Endothelial cell of umbilical vein (primary cell): ENCODE measurements around the gene AKAP11. TPM values are rescaled to one million over a fixed set of nuclear protein-coding genes. Genes with fewer than 3 reads are reported as not detected.

Experiments
- BruUV-seq: library from RNA; stranded (reverse); fragments of 400-500 nt; replicated peaks from 2 replicates; lab custom pipeline; 2021; lab: Mats Ljungman, UMichigan
- CTCF ChIA-PET: fragments of 300-600, 350-600 bp; sonication (Branson Sonifier 250); formaldehyde crosslinking; loops from one replicate; lab custom pipeline; 2021; ENCODE audit warnings: antibody characterized with exemption, inconsistent platforms; lab: Charles Lee
- POLR2A ChIA-PET: fragments of 300-600, 350-600 bp; sonication (Branson Sonifier 250); formaldehyde crosslinking; loops from one replicate; lab custom pipeline; 2021; ENCODE audit warnings: antibody characterized with exemption, inconsistent platforms; lab: Charles Lee
- DNase-seq: peaks from one replicate; pipeline ENCODE4 v3.0.0-alpha.2; 2011; ENCODE audit warnings: low read depth, low spot score
- FAIRE-seq: peaks from 2 replicates; lab custom pipeline; 2011; peaks lifted over from hg19 to GRCh38; lab: Jason Lieb, UNC
- H2AFZ ChIP-seq: 2 replicates; pipeline ENCODE4 v1.6.0; 2012; ENCODE audit warnings: low read depth, low read length, control low read depth, inconsistent platforms
- H3K27ac ChIP-seq: 2 replicates; pipeline ENCODE4 v1.5.1; 2011; ENCODE audit warnings: low read depth, mild to moderate bottlenecking, control low read depth, low read length, moderate library complexity; ENCODE audit not compliant: insufficient read depth
- H3K27me3 ChIP-seq, 2 experiments: 2 replicates each; pipeline versions ENCODE4 v1.6.0 to v1.6.1; 2011; ENCODE audit warnings: low read length in 2 of 2, mixed read lengths in 1 of 2; ENCODE audit not compliant: control insufficient read depth in 2 of 2, insufficient read depth in 2 of 2
- H3K36me3 ChIP-seq, 2 experiments: 2 replicates in 1 of 2; 3 replicates in 1 of 2; pipeline ENCODE4 v1.5.1; 2011; ENCODE audit warnings: low read length in 2 of 2, mild to moderate bottlenecking in 1 of 2, moderate library complexity in 1 of 2; ENCODE audit not compliant: control insufficient read depth in 2 of 2, insufficient read depth in 2 of 2; ENCODE audit errors: extremely low read depth in 1 of 2
- H3K4me1 ChIP-seq: 3 replicates; pipeline ENCODE4 v1.5.1; 2011; ENCODE audit warnings: mild to moderate bottlenecking, low read length; ENCODE audit not compliant: control insufficient read depth, insufficient read depth; ENCODE audit errors: extremely low read depth
- H3K4me2 ChIP-seq: 2 replicates; pipeline ENCODE4 v1.6.1; 2011; ENCODE audit warnings: low read length, control low read depth, mixed read lengths; ENCODE audit not compliant: insufficient read depth
- H3K4me3 ChIP-seq, 3 experiments: fragments of 200-600 bp in 1 of 3; sonication (generic), shearing (Covaris generic) in 1 of 3; replicated peaks in 1 of 3; 2 replicates each; pipeline ENCODE4 v1.5.1; 2011 to 2016; ENCODE audit warnings: control low read depth in 3 of 3, low read length in 3 of 3, mild to moderate bottlenecking in 2 of 3, inconsistent platforms in 1 of 3, low read depth in 1 of 3, moderate library complexity in 1 of 3; ENCODE audit not compliant: insufficient read depth in 1 of 3
- H3K79me2 ChIP-seq: 2 replicates; pipeline ENCODE4 v1.6.0; 2012; ENCODE audit warnings: low read length, inconsistent platforms; ENCODE audit not compliant: control insufficient read depth, insufficient read depth
- H3K9ac ChIP-seq: replicated peaks from 2 replicates; pipeline ENCODE3; 2011; ENCODE audit warnings: low read length, control low read depth; ENCODE audit not compliant: insufficient read depth; ENCODE audit errors: extremely low read depth
- H3K9me1 ChIP-seq: replicated peaks from 3 replicates; pipeline ENCODE4 v1.6.0; 2011; ENCODE audit warnings: mild to moderate bottlenecking, low read length; ENCODE audit not compliant: control insufficient read depth, insufficient read depth; ENCODE audit errors: extremely low read depth
- H3K9me3 ChIP-seq: replicated peaks from 2 replicates; pipeline ENCODE4 v1.5.1; 2012; ENCODE audit warnings: low read length, inconsistent platforms; ENCODE audit not compliant: control insufficient read depth, insufficient read depth
- H4K20me1 ChIP-seq: replicated peaks from 2 replicates; pipeline ENCODE3; 2011; ENCODE audit warnings: mild to moderate bottlenecking, low read length; ENCODE audit not compliant: control insufficient read depth, insufficient read depth; ENCODE audit errors: extremely low read depth
- EZH2 ChIP-seq: IDR thresholded peaks from 2 replicates; pipeline ENCODE4 v1.6.1; 2012; ENCODE audit warnings: borderline replicate concordance, low read depth, mild to moderate bottlenecking, moderate library complexity, low read length, inconsistent platforms; ENCODE audit not compliant: severe bottlenecking
- FOS ChIP-seq: IDR thresholded peaks from 2 replicates; pipeline ENCODE4 v1.6.1; 2011; ENCODE audit warnings: mild to moderate bottlenecking, low read length, moderate library complexity, borderline replicate concordance; ENCODE audit not compliant: insufficient read depth
- GATA2 ChIP-seq: IDR thresholded peaks from 2 replicates; pipeline ENCODE4 v1.7.0; 2011; ENCODE audit warnings: low read depth, mild to moderate bottlenecking, moderate library complexity, mixed read lengths, low read length; ENCODE audit not compliant: insufficient read length, insufficient read depth
- JUN ChIP-seq: IDR thresholded peaks from 2 replicates; pipeline ENCODE4 v1.6.1; 2011; ENCODE audit warnings: borderline replicate concordance, low read depth; ENCODE audit not compliant: insufficient read length, insufficient read depth
- MYC ChIP-seq: IDR thresholded peaks from one replicate; pipeline ENCODE4 v1.6.1; 2011; ENCODE audit warnings: mild to moderate bottlenecking, low read depth, low read length
- POLR2A ChIP-seq: IDR thresholded peaks from 2 replicates; pipeline ENCODE4 v1.6.1; 2012; ENCODE audit warnings: low read depth, mild to moderate bottlenecking, control low read depth, low read length
- POLR2AphosphoS5 ChIP-seq: IDR thresholded peaks from 2 replicates; pipeline ENCODE4 v1.6.1; 2012; ENCODE audit warnings: low read depth, mild to moderate bottlenecking, control low read depth, low read length, moderate library complexity; ENCODE audit not compliant: insufficient read depth
- dilution Hi-C: fragments of 300-500 bp; cut with MboI; formaldehyde crosslinking; loops from one replicate; pipeline ENCODE4 v1.15.0; 2019; ENCODE audit warnings: low sequenced_read_pairs; ENCODE audit not compliant: extremely low pct_ligation_motif_present
- intact Hi-C: fragments of 100-400 bp; cut with micrococcal nuclease; formaldehyde crosslinking; loops from one replicate; pipeline ENCODE4 v1.10.0; 2022
- polyA plus RNA-seq, 4 experiments: library from polyadenylated mRNA; depleted of rRNA in 3 of 4; stranded (reverse) in 3 of 4; unstranded in 1 of 4; fragments of >200 nt; gene quantifications; 2 replicates each; pipeline versions ENCODE4 v1.2.1 to v1.2.3, GENCODE V29; 2011 to 2012; ENCODE audit warnings: missing spikeins in 1 of 4
- total RNA-seq: library from RNA; stranded (reverse); gene quantifications from 2 replicates; pipeline ENCODE4 v1.2.3, GENCODE V29; 2021
- TF ChIP-seq, protein P1 (sequence below): IDR thresholded peaks from 2 replicates; pipeline ENCODE4 v1.6.1; 2011; ENCODE audit not compliant: insufficient read depth, insufficient read length
- TF ChIP-seq, protein P2 (sequence below), 2 donors: IDR thresholded peaks; 1 replicate in 1 of 2; 2 replicates in 1 of 2; pipeline ENCODE4 v1.5.1; 2011; ENCODE audit warnings: low read length in 2 of 2, mild to moderate bottlenecking in 2 of 2, moderate library complexity in 2 of 2, control low read depth in 1 of 2, inconsistent platforms in 1 of 2, low read depth in 1 of 2; ENCODE audit not compliant: insufficient read depth in 1 of 2; ENCODE audit errors: extremely low read depth in 1 of 2

Gene AKAP11
- total and polyA plus RNA-seq, 2 donors (not counting 3 experiments of a cell fraction or from before 2014, with no cell fraction given) = 4.9 to 20.2 TPM

DNA sequence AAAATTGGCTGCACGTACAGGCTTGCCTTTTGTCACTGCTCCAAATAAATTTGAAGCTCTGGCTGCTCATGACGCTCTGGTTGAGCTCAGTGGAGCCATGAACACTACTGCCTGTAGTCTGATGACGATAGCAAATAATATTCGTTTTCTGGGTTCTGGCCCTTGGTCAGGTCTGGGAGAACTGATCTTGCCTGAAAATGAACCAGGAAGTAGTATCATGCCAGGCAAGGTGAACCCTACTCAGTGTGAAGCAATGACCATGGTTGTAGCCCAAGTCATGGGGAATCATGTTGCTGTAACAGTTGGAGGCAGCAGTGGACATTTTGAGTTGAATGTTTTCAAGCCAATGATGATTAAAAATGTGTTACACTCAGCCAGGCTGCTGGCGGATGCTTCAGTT lies 16.1 kb upstream of the AKAP11 start:
- H3K4me3 ChIP-seq = no peak overlapping the region
- no peak overlapping the region for H2AFZ ChIP-seq
- no peaks in the 10 kb centered on the region for H3K36me3 ChIP-seq
- intact Hi-C loops (no loop called here), dilution Hi-C loops (no loop called here)
- no peak for TF ChIP-seq POLR2A
- TF ChIP-seq EZH2 = no peak
- TF ChIP-seq POLR2AphosphoS5 = no peak
- no peak for TF ChIP-seq FOS
- TF ChIP-seq MYC = no peak
- no peak for TF ChIP-seq GATA2
- no peak for TF ChIP-seq JUN
- TF ChIP-seq, protein P1, sequence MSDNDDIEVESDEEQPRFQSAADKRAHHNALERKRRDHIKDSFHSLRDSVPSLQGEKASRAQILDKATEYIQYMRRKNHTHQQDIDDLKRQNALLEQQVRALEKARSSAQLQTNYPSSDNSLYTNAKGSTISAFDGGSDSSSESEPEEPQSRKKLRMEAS = no peak
- TF ChIP-seq, protein P2, sequence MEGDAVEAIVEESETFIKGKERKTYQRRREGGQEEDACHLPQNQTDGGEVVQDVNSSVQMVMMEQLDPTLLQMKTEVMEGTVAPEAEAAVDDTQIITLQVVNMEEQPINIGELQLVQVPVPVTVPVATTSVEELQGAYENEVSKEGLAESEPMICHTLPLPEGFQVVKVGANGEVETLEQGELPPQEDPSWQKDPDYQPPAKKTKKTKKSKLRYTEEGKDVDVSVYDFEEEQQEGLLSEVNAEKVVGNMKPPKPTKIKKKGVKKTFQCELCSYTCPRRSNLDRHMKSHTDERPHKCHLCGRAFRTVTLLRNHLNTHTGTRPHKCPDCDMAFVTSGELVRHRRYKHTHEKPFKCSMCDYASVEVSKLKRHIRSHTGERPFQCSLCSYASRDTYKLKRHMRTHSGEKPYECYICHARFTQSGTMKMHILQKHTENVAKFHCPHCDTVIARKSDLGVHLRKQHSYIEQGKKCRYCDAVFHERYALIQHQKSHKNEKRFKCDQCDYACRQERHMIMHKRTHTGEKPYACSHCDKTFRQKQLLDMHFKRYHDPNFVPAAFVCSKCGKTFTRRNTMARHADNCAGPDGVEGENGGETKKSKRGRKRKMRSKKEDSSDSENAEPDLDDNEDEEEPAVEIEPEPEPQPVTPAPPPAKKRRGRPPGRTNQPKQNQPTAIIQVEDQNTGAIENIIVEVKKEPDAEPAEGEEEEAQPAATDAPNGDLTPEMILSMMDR (IDR thresholded peaks at IDR 0.05; ENCODE audit: extremely low read depth in 1 of 2, insufficient read depth in 1 of 2, low read depth in 1 of 2, low read length in 2 of 2) = no peak
- ChIA-PET POLR2A (no interaction called here), CTCF (interaction anchor here (1.0 kb wide), 1 partner anchor 16 kb away, joined by 3 read pairs; the partner anchor contains the start of gene AKAP11)
- H3K9me1 ChIP-seq = no peaks in the 10 kb centered on the region
- no peak for DNase-seq
- H3K79me2 ChIP-seq = no peaks in the 10 kb centered on the region
- no peak overlapping the region for H3K4me2 ChIP-seq
- no peak overlapping the region for H3K9ac ChIP-seq
- no peaks in the 10 kb centered on the region for H4K20me1 ChIP-seq
- no TSS peak for BruUV-seq
- no peak for FAIRE-seq
- no peaks in the 10 kb centered on the region for H3K27me3 ChIP-seq
- no peaks in the 10 kb centered on the region for H3K4me1 ChIP-seq
- no peaks in the 10 kb centered on the region for H3K9me3 ChIP-seq
- no peak overlapping the region for H3K27ac ChIP-seq
